ENCODE results near the gene ITFG1. TPM values are rescaled to one million over a fixed set of nuclear protein-coding genes. Genes with fewer than 3 reads are reported as not detected.
"Not testable (repeated sequence)": the region's sequence is repeated elsewhere in the genome, so short reads cannot be mapped to it uniquely, and the experiment has no call there.

The ITFG1 gene
- total RNA-seq, 1 donor from 2014 or later = 50.0 TPM

DNA sequence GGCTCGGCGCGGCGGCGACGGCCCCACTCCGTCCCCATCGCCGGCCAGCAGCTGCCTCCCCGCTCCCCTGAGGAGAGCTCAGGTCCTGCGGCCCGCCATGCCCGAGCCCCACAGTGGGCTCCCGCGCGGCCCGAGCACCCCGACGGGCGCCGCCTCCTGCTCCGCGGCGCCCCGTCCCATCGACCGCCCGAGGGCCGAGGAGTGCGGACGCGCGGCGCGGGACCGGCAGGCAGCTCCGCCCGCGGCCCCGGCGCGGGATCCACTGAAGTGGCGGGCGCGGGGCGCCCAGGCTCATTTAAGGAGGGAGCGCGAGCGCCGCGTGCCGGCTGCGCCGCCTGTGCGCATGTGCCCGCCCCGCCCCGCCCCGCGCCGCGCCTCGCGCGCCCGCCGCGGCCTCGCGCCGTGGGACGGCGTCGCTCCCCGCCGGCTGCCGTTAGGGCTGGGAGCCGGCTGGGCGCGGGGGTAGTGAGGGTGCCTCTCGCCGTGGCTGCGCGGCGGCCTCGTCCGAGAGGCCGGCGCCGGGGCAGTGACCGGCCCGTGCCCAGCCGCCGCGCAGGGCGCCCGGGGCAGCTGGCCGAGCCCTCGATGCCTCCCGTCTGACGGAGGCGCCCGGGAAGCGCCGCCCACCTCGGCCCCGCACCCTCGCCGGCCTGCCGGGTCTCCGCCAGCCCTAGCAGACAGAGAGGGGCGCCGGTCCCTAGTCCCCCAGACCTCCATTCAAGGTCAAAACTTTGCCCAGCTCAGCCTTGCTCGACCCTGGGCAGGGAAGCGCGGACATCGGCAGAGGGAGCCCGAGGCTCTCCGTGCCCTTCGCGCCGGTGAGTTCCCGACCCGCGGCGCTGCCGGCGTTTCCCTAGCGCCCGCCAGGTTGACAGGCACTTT lies 316.9 kb downstream of the ITFG1 start, which contains the start of gene NETO2:
TSS of gene NETO2 (minus strand) at position 269 of the 882 bp plus-strand sequence. CDS start 333 bp downstream, outside the sequence.
- DNase-seq = peak; percentile 77

DNA sequence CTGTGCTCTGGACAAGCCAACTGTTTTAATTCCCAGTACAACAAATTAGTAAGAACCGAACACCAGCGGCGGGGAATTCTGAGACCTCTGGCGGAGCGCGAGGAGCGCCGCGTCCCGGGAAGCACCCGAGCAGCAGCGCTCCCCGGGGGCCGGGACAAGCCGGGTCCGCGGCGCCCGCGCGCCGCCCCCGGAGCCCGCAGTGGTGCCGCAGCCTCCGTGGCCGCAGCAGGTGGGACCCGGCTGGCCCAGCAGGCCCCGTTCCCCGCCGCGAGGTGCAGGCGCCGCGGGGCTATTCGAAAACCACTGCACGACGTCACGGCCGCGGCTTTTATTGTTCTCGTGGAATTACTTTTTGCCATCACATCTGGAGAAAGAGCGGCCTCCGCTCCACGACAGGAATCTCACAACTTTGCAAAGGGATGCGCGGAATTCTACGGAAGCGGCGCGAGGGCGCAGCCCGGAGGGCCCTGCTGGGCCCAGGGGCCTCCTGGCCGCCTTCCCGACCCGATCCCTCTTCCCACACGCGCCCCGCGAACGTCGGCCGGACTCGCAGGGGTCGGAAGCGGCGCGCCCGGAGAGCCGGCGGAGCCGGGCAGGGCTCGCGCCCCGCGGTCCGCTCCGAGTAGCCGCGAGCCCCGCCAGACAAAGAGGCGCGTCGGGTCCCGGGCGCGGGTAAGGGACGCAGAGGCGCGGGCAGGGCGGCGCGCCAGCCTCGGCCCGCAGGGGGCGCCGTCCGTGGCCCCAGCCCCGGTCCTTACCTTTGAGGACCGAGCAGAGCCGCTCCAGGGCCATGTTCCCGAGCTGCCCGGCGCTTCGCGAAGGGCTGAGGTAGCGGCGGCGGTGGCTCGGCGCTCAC lies 317.8 kb downstream of the ITFG1 start:
- peak; percentile 84 for DNase-seq

DNA sequence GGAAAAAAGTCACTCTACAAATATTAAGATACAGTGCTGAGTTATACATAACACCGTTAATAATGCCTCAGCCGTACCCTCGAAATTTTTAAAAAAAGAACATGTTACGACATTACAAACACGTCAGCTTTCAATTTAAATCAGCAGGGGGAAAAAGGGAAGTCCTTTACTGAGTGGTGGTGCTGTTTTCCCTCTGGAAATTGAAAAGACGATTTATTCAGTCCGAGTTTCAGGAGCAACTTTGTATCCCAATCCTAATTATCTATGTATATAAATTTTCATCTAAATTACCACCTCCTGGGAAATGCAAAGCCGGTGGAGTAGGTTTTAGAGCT lies 318.4 kb downstream of the ITFG1 start:
- peak; percentile 41 for DNase-seq

DNA sequence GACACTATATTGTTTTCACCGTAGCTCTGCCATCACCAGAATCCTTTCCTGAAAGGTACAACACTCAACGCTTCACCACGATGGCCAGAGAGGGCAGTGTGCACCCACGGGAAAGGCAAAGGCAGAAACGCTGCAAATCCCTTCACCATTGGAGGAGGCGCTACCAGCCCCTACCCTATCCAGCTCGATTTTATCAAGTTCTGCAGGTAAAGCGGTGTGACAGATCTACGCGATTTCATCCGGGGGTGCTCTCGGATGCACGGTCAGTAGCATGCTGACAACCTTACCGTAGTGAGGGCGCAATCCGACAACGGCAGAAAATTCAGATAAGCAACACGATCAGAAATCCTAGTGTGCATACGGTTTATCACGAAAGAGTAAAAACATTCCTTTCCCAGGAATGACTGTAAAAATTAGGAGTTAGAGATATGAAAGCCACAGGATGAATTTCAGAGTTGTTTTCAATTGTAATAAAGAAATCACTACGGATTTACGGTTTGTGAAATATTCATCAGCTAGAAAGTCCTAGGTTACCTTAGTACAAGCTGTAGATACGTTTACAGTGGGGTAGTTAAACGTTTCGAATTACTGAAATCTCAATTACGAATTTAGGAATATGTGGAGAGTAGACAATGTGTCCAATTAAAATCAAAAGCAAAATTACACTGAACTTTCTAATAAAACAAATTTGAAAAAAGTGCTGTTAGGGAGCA lies 318.9 kb downstream of the ITFG1 start:
- DNase-seq = peak; percentile 94

DNA sequence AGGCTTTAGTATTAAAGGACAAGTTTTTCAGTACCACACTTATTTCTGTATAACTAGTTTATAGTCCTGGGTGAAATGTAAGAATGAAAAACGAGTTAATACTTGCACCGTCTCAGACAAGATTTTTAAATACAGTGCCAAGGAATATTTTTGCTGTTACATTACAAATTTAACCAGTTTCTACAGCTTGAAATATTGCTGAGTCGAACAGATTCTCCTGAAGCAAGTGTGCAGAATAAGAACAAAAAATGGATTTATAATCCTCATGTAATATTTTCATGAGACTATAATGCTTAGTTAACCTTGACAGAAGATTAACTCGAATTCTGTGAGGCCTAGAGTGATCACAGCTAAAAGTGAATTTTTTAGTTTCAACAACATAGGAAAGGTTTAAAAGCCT lies 320.2 kb downstream of the ITFG1 start:
- DNase-seq = no peak

DNA sequence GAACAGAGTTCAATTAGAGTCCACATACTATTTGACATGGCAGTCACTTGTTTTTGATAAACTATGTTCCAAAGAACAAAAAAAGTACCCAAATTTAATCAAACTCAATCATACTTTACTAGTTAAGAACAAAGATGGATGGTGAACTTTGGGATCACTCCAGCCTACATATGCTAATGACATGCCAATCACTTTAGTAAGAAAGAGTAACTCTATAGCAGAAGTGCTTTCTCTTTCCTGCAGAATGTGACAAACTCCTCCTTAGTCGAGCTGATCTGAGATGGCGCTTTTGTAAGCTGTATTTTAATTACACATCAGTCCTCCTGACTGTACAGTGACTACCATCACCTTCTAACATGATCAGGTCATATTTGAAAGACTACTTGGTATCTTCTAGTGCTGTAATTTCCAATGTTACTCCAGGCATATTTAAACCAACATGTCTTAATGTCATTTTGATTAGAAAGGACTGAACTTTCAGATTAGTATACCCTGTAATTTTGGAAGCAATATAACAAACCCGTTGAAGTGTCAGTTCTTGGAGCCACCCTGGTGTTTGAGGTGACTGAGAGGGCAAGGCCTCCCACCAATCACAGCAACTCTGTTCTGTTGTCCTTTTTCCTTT lies 321.2 kb downstream of the ITFG1 start:
- DNase-seq = no peak

DNA sequence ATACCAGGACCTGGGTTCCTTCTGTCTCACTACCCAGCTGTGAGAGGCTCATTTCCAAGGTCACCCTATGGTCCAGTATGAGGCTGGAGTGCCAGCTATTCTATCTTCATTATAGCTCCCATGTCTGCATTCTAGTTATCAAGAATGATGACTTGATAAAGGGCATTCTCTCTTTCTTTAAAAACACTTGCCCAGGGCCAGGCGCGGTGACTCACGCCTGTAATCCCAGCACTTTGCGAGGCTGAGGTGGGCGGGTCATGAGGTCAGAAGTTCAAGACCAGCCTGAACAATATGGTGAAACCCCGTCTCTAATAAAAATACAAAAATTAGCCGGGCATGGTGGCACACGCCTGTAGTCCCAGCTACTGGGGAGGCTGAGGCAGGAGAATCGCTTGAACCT lies 322.9 kb downstream of the ITFG1 start:
- not testable (repeated sequence) for DNase-seq

DNA sequence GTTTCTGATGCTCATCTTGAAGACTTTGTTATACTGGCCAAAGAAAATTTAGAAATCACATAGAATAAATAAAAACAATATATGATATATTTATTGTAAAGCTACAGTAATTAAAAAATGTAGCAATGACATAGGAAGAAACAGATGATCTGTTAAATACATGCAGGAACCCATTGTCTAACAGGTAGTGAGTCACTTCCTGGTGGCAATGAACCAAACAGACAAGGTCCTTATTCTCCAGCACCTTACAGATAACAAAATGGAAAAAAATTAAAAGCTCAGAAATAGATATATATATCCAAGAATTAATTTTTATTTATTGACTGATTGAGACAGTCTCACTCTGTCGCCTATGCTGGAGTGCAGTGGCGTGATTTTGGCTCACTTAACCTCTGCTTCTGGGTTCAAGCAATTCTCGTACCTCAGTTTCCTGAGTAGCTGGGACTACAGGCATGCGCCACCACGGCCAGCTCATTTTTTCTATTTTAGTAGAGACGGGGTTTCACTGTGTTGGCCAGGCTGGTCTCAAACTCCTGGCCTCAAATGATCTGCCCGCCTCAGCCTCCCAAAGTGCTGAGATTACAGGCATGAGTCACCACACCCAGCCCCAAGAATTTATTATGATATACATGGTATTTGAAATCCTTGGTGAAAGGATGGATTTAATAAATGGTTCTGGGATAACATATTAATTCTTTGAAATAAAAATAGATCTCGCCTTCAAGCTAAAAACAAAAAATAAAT lies 324.6 kb downstream of the ITFG1 start:
- DNase-seq = peak; percentile 89

DNA sequence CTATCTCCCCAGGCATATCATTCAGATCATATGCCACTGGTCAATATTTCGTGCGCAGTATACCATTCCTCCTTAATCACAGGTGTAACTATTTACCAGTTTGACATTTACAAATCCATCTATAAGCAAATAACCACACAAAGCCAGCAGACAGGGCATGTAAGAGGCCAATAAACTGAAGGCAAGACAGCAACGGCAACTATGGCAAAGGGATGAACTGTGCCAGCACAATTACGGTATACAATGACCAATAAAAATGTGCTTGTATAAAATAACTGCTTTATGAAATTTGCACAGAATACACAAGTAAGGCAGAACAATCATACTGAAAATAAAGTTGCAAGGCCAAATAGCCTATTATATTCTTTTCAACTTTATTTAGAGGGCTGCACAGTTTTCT lies 326.3 kb downstream of the ITFG1 start:
- no peak for DNase-seq

DNA sequence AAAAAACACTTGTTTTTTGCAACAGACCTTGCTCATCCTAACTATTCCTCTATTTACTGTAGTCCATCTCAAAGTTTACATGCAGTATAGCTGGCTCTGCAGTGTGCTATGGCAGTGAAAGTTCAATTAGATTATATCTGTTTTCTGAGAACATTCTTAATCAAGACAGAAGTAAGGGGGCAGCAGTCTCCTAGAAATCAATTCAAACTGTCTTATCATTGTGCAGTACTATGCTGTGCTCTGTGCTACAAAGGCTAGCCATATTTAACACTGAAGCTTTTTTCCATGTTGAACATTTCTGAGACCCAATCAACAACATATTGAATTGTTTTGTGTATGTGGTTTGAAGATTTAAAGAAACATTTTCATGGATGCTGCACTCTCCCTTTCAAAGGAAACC lies 328.6 kb downstream of the ITFG1 start:
- DNase-seq = peak; percentile 46

DNA sequence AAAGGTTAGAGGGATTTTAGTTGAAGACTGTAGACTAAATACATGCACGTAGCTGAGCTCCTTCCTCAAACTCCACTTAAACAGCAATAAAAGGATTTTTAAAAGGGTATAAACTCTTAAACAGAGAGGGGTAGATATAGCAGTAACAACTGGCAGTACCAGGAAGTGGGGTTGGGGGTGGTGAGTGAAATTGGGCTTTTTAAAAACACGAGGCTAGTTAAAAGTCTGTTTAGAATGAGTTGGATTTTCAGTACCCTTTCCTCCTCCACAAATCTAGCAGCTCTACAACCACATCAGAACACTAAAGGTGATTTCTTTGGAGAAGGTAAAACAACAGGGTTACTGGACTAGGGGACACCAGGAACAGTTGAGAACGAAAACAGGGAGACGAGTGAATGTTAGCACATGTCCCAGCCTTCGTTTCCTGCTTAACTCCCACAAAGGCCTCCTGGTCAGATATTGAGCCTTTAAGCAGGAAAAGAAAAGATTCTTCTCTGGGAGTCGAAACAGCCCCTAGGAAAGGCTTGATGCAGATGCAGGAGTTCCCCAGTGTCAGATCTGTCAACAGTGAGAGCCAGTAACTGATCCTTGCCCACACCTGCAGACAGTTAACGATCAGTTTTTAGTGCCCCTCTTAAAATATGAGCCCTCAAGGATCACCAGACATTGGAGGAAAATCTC lies 331.0 kb downstream of the ITFG1 start:
- no peak for DNase-seq

DNA sequence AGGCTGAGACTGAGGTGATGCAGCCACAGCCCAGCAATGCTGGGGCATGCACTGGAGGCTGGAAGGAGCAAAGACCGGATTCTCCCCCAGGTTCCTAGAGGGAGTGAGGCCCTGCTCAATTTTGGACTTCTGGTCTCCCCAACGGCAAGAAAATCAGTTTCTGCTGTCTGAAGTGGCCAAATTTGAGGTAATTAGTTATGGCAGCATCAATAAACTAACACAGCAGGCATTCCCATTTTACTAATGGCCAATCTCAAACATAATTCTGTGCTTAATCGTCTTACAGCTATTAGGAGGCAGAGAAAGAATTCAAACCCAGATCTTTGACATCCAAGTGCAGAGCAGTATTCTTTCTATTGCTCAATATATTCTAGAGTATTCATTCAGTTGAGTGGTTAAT lies 333.3 kb downstream of the ITFG1 start:
- DNase-seq = no peak

DNA sequence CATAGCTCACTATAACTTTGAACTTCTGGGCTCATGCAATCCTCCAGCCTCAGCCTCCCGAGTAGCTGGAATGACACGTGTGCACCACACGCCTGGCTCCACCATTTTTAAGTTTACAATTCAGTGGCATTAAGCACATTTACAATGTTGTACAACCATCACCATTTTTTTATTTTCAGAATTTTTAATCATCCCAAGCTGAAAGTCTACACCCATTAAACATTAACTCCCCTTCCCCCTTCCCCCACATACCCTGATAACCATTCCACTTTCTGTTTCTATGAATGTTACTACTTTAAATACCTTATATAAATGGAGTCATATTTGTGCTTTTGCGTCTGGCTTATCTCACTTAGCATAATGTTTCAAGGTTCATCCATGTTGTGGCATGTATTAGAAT lies 335.1 kb downstream of the ITFG1 start:
- DNase-seq = no peak

DNA sequence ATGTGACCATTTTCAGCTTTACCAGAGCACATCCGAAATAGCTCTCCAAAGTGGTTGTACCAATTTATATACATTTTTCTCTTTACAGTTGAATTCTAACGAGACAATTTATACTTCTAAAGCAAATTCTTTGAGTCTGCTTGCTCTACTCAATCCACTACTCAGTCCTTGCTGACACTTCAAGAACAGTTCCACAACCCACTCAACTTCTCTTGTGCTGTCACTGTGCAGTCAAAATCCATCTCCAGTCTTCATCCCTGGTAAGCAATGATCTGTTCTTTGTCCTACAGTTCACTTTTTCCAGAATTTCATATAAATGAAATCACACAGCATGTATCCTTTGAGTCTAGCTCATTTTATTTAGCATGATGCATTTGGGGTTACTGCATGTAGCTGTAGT lies 347.7 kb downstream of the ITFG1 start:
- DNase-seq = no peak

DNA sequence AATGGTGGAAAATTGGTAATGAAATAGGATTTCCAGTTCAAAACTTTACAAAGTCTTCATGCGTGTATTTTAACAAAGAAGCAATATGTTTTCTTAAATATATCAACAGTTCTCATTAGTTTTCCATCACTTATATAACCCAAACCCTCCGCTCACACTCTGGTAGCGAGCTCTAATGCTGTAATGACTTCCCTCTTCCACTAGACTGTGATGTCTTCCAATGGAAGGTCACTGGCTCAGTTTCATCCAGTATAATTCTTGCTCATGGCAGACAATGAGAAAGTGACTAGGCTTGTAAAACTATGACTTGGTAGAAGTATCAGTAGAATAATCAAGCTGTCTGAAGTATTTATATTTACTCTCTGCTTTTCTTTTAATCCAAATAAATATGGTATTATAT lies 349.9 kb downstream of the ITFG1 start:
- no peak for DNase-seq

DNA sequence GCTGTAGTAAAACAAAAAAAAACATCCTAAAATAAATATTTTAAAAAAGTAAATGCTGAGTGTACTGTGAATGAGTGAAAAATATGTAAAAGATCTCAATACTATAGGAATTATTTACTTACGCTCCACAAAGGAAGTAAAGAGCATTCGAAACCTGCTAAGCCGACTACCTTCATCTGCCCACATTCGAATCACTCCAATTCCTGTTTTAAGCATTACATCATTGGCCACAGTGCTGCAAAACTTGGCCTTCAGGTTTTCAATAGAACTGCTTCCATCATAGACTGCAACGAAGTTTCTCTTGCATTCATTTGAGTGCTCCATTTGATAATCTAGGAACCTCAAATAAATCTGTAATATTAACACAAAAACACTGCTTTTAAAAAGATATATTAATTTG lies 351.5 kb downstream of the ITFG1 start:
- DNase-seq = no peak

Other genes starting within 250 kb of the ITFG1 start
- 98.7 and 98.9 TPM in 2 replicates for gene PHKB, start 268 bp upstream of the ITFG1 start, total RNA-seq